ENCODE results near the gene RPS18.
"Not testable (repeated sequence)": the region's sequence is repeated elsewhere in the genome, so short reads cannot be mapped to it uniquely, and the experiment has no call there.

The RPS18 gene

GRCh38 chr6:33271468-33272274 is at the start of gene RPS18, which contains the start of gene VPS52:
Gene RPS18 (plus strand): TSS chr6:33272075. CDS start chr6:33272120, 45 bp downstream.
Gene VPS52 (minus strand): TSS chr6:33271876. CDS start chr6:33271675, 201 bp downstream.
- peak; percentile 97 for DNase-seq

GRCh38 chr6:33226503-33227120 is 45.3 kb upstream of the RPS18 start:
- not testable (repeated sequence) for DNase-seq

GRCh38 chr6:33235221-33235634 is 36.6 kb upstream of the RPS18 start:
- no peak for DNase-seq

GRCh38 chr6:33236328-33236727 is 35.5 kb upstream of the RPS18 start:
- no peak for DNase-seq

- no peak for DNase-seq
Observed at GRCh38 chr6:33236852-33237251, 35.0 kb upstream of the RPS18 start.

- no peak for DNase-seq
Observed at GRCh38 chr6:33237741-33238140, 34.1 kb upstream of the RPS18 start.

GRCh38 chr6:33241968-33242367 is 29.9 kb upstream of the RPS18 start:
- DNase-seq: no peak

- DNase-seq: no peak
Observed at GRCh38 chr6:33243476-33243875, 28.4 kb upstream of the RPS18 start.

- peak; percentile 77 for DNase-seq
Observed at GRCh38 chr6:33247977-33248642, 23.8 kb upstream of the RPS18 start.

GRCh38 chr6:33248643-33248931 is 23.3 kb upstream of the RPS18 start:
- peak; percentile 32 for DNase-seq

- DNase-seq: peak; percentile 99
Observed at GRCh38 chr6:33248932-33249731, 22.7 kb upstream of the RPS18 start.

- DNase-seq: no peak
Observed at GRCh38 chr6:33249732-33250630, 21.9 kb upstream of the RPS18 start.

- no peak for DNase-seq
Observed at GRCh38 chr6:33250731-33251130, 21.1 kb upstream of the RPS18 start.

GRCh38 chr6:33251395-33252012 is 20.4 kb upstream of the RPS18 start:
- no peak for DNase-seq

- DNase-seq: no peak
Observed at GRCh38 chr6:33252759-33253158, 19.1 kb upstream of the RPS18 start.

- DNase-seq: no peak
Observed at GRCh38 chr6:33254591-33254990, 17.3 kb upstream of the RPS18 start.

- no peak for DNase-seq
Observed at GRCh38 chr6:33259032-33259431, 12.8 kb upstream of the RPS18 start.

GRCh38 chr6:33262490-33262889 is 9.4 kb upstream of the RPS18 start:
- not testable (repeated sequence) for DNase-seq

- no peak for DNase-seq
Observed at GRCh38 chr6:33264015-33264414, 7.9 kb upstream of the RPS18 start.

- DNase-seq: no peak
Observed at GRCh38 chr6:33271117-33271467, 783 bp upstream of the RPS18 start.

GRCh38 chr6:33272275-33273128 is 627 bp downstream of the RPS18 start:
- DNase-seq: no peak
